HG02763 (cell line): Measurements from ENCODE around the gene FOXA3.

ENCODE experiments used
- ATAC-seq: cut with Tn5 transposase; IDR thresholded peaks from one replicate; pipeline ENCODE4 v1.9.1; 2021; ENCODE audit warnings: mild to moderate bottlenecking, moderate library complexity; ENCODE audit not compliant: unreplicated experiment

Gene FOXA3

DNA sequence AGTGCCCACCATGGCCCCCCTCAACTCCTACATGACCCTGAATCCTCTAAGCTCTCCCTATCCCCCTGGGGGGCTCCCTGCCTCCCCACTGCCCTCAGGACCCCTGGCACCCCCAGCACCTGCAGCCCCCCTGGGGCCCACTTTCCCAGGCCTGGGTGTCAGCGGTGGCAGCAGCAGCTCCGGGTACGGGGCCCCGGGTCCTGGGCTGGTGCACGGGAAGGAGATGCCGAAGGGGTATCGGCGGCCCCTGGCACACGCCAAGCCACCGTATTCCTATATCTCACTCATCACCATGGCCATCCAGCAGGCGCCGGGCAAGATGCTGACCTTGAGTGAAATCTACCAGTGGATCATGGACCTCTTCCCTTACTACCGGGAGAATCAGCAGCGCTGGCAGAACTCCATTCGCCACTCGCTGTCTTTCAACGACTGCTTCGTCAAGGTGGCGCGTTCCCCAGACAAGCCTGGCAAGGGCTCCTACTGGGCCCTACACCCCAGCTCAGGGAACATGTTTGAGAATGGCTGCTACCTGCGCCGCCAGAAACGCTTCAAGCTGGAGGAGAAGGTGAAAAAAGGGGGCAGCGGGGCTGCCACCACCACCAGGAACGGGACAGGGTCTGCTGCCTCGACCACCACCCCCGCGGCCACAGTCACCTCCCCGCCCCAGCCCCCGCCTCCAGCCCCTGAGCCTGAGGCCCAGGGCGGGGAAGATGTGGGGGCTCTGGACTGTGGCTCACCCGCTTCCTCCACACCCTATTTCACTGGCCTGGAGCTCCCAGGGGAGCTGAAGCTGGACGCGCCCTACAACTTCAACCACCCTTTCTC is 8.2 kb downstream of the FOXA3 start:
- ATAC-seq = no peak

DNA sequence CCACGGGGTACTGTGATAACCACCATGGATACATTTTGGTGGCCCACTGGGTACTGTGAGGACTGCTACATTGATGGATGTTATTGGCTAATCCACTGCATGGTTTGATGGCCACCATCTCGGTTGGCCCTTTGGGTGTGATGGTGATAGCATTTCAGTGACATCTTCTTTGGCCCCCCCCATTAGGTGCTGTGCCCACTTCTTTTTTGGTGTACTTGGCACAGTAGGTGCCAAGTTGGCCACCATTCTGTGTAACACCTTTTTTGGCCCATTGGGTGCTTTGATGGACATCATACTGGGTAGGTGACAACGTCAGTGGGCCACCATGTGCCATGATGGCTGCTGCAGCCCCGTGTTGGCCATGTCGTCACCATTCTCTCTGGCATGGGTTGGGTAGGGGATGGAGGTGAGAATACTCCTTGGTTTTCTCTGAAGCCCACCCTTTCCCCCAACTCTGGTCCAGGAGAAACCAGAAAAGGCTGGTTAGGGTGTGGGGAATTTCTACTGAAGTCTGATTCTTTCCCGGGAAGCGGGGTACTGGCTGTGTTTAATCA is 9.2 kb downstream of the FOXA3 start:
- no peak for ATAC-seq

DNA sequence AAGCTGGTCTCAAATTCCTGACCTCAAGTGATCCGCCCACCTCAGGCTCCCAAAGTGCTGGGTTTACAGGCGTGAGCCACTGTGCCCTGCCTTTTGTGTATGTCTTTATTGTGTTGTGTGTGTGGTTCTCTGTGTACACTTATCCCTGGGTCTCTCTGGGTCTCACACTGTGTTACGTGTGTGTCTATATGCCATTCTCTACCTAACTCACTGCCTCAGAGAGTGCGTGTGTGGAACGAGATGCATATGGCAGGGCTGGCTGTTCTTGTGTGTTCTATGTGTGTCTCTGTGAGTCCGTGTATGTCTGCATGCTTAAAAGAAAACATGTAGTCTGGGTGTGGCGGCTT is 10.5 kb downstream of the FOXA3 start:
- no peak for ATAC-seq

DNA sequence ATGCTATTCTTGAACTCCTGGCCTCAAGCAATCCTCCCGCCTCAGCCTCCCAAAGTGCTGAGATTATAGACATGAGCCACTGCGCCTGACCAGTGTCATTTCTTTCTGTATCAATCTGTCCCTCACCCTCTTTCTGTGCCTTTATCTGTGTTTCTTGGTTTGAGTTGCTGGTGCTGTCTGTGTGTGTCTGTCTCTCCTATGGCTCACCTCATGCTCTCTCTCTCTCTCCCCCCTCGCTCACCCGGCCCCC is 12.0 kb downstream of the FOXA3 start:
- no peak for ATAC-seq

DNA sequence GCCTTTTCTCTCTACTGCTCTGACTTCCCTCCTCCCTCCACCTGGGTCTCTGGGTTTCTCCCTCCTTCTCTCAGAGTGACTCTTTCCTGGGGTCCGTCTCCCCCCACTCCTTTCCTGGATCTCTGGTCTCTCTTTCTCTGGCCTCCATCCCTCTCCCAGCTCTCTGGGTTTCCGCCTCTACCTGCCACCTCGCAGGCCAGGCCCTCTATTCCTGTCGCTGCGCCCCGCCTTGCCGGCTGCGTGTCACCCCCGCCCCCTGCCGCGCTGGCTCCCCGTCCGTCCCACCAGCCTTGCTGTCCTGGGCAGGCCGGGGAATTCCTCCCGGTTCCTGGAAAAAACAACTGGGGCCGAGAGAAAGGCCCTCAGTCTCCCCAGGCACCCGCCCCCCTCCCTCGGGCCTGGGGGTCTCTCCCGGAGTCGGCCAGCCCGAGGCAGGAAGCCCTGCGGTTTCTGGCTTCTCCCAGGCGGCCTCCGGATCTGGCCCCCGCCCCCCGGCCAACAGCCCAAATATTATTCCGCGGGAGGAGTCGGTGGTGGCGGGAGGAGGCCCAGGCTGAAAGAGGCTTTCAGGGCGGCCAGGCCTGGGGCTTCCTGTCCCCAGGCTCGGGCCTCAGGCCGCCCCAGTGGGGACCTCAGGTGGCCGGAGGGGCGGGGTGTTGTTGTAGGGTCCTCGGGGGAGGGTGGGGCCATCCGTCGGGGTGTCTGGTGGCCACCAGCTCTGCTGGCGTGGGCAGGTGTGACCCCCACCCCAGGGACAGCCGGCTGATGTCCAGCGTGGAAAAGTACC is 12.5 kb downstream of the FOXA3 start:
- ATAC-seq = no peak

DNA sequence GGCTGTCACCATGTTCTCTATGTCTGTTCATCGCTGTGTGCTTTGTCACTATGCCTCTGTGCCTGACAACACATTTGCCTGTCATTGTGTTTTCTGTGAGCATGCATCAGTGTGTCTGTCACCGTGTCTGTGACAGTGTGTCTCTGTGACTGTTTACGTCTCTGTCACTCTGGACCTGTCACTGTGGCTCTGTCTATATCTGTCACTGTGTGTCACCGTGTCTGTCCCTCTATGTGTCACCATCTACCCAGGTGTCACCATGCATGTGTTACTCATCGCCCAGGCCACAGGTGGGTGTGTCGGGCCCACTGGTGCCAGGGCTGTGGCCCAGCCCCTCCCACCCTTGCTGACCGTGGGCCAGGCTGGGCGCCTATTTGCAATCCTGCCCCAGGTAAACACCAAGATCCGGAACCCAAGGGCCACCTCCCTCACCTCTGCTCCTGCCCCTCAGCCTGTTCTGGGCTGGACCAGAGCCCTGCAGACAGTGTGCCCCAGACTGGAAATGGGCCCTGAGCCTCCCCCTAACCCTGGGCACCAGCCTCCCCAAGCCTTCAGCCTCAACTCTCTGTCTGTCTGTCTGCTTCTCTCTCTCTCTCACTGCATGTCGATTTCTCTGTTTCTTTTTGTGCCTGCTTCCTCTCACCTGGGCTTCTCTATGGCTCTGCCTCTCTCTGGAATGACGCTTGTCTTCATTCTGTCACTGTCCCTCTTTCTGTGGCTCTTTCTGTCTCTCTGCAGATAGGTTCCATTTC is 14.1 kb downstream of the FOXA3 start:
- ATAC-seq = no peak

DNA sequence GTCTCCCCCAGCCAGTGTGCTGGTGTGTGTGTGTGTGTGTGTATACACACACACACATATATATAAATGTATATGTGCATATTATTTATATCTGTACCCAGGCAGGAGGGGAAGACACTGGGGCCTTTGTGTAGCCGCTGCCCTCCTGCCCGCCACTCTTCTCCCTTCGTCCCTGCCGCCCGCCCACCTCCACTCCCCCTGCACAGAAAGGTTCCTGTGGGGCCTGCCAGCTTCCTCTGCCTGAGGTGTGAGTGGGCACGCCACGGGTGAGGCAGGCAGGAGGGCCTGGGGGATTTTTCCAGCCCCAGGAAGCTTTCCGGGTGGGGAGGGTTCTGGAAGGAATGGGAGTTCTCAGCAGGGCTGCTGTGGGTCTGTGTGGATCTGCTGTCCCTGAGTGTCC is 14.9 kb downstream of the FOXA3 start:
- no peak for ATAC-seq

DNA sequence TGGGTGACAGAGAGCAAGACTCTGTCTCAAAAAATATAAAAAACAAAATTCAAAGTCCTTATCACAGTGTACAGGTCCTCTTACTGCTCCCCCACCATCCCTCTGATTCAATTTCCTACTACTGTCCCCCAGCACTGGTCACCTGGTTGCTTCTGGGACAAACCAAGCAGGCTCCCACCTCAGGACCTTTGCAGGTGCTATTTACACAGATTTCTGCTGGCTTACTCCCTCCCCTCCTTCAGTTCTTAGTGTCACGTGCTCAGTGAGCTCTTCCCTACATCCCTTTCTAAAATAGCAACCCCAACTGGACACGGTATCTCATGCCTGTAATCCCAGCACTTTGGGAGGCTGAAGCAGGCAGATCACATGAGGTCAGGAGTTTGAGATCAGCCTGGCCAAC is 15.8 kb downstream of the FOXA3 start:
- ATAC-seq = no peak

DNA sequence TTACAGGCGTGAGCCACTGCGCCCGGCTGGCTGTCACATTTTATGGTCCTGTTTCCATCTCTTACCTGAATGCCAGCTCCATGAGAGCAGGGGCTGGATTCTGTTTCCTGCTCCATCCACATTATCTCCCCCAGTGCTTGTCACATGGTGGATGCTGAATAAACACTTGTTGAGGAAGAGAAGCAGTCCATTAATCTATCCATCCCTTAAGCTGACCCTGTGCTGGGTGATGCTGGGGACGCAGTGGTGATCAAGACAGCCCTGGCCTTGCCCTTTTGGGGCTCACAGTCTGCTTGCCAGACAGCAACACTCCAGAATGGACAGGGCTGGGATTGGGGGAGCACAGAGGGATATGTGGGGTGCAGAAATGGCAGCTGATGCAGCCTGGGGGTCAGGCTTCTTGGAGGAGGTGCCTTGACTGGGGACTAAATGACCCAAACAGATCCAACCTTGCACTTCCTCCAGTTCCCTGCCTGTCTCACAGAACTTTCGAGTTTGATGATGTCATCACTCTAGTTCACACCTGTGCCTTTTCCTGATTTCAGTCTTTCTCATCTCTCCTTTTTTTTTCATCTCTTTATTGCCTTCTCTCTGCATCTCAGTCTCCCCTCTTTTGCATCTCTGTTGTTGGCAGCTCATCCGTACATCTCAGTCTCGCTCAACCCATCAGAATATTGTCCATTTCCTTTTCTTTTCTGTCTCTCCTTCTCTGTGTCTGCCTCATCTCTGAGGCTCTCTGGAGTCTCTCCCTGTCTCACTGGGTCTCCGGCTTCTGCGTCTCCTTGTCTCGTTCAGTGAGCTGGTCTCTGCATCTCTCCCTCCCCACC is 17.2 kb downstream of the FOXA3 start:
- ATAC-seq = no peak

DNA sequence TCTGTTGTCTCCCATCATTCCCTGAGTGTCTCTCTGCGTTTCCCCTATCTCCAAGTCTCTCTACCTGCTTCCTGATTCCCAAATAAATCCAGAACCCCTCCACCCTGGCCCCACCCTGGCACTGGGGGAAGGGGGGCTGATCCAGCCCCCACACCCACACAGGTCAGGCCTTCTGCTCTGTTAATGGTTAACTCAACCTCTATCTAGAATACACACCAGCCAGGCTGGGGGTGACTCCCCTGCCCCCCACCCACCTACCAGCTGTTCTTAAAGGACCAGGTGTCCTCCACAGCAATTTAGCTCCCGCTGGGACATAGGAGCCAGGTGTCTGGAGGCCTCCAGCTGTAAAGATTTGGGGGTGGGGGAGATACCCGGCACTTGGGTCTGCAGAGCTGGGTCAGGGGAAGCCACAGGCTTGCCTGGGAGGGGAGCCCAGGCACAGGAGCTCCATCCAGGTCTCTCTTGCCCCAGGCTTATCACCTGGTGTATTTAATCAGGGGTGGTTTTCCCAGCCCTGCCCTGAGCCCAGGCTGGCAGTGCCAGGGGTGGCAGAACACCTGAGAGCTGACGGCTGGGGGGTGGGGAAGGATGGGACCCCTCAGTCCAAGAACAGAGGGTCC is 17.9 kb downstream of the FOXA3 start:
- no peak for ATAC-seq

DNA sequence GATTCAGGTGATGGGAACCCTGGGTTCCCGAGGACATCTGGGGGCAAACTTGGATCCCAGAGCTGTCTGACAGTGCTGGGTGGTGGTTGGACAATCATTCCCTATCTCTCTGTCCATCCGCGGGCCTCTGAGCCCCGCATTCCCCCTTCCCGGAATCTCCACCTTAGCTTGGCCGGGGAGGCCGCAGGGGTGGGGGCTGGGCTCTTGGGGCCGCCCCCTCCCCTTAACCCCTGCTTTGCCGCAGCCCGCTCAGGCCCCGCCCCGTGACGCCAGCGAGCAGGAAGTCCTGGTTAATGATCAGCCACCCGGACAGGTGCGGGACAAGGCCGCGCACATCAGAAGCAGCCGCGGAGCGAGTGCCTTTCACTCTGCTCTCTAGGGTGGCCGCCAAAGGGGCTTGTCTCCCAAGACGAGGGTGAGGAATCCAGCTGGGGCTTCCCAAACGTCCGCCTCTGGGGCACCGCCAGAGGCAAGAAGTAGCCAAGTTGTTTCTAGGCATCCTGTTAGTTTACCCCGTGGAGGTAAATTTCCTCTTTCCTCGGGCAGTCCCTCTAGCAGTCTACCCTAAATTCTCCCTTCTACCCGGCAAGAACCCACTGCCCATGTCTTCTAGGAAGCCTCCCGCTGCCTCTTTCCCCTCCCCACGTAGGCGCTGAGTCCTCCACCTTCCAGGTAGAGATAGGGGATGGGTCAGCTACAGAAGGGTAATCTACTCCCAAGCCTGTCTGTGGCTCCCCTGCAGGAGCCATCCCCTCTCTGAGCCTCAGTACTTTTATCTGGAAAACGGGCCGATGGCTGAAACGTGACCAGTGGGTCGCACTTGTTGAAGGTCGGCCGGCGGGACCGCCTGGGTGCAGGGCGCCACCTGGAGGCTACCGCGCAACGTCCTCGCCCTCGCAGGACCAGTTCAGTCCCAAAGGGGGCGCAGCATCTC is 18.8 kb downstream of the FOXA3 start:
- ATAC-seq = no peak

DNA sequence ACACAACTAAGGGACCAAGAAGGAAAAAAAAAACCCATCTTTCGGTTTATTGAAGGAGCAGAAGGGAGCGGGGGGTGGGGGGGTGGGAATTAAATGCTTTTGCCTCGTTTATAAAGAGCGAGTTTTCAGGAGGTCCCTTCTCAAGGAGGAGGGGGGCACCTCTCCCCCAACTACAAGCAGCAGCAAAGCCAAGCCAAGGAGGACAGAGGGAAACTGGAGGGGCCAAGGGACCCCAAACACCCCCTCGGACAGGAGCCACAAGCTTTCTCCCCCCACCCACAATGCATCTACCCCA is 19.4 kb downstream of the FOXA3 start:
- no peak for ATAC-seq

DNA sequence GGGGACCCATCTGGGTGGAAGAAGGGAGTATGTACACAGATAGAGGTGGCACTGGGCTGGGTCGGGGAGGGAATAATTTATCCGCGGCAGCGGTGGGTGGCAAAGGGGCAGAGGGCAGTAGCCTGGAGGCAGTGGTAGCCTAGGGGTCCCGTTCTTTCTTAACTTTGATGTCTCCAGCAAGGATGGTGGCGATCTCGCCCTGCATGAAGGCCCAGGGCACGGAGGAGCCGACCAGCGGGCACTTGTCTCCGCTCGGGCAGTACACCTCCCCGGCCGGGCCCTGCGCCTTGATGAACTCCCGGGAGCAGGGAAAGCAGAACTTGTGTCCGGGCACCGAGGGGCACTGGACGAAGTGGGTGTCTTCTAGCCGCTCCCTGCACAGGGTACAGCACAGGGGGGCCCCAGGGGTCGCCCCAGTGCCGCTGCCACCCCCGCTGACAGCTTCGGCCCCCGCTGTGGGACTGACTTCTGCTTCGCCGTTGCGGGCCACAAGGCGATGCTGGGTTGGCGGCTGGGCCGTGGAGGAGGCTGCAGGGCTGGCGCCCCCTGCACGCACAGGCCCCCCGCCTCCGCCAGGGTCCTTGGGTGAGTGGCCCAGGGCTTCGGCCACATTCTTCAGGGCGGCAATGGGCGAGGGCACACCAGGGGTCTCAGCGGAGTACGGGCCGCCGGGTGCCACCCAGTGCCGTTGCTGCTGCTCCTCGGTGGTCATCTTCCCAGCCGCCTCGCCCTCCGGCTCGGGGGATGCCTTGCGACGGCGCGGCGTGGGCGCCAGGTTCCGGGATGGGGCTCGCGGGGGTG is 20.0 kb downstream of the FOXA3 start:
- ATAC-seq = no peak

DNA sequence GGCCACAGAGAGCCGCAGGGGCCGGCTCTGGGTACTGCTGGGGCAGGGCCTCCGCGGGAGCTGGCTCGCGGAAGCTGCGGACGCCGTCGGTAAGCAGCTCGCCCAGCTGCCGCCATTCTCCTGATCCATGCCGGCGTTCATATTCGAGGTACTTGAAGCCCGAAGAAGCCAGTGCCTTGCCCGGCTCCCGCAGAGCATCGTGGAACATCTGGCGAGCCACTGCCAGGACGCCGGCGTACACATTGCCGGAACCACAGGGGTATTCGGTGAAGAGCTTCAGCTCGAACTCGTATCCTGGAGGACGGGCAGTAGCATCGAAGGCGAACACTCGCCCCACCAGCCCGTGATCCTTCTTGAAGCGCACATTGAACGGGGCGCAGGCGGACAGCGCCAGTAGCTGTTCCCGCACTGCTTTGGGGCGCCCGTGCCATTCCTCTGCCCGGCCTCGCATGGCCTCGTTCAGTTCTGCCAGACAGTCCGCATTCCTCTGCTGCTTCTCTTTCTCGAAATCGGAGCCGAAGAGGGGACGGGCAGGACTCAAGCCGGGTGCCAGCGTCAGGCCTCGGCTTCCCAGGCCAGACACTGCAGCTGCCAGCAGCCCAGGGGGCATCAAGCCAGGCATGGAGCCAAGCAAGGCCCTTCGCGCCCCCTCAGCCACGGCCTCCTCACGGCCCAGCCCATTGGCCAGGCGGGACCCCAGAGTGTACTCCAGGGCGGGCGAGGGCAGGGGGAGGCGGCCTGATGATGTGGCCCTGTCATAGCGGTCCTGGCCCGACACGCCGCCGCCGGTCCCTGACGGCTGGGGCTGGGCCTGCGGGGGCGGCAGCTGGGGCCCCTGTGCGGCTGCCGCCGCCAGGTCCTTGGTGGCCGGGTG is 20.8 kb downstream of the FOXA3 start:
- ATAC-seq = peak; percentile 4

DNA sequence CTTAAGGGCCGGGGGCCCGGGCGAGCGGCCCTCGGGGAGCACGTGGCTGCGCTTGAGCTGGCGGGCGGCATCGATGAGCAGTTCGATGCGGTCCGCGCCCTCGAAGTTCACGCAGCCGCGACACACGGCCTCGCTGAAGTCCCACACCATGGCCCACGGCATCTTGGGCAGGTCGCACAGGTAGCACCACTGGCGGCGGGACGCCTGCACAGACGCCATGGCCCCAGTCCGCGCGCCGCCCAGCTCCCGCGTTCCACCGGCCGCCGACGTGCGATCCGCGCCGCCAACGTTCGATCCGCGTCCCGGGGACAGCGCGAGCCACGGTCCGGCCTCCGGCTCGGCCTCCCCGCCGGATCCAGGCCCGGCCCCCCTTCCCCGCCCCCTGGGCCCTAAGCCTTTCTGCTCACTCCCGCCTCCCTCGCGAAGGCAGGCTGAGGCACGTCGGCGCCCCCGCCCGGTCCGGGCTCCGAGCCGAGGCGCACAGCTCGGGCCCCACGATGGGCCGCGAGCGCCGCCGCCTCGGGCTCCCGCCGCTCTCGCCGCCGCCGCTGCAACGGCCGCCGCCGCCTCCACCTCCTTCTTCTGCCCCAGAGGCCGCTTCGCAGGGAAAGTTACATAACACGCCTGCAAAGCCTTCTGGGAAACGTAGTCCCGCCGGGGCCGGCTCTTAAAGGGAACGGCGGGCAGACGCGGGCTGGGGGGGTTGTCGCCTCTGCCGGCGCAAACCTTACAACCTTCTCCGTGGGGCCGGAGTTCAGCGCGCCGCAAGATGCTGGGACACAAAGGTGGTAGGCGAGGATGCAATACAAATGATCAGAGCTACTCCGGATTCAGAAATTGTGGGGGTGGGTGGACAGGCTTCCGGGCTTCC is 21.7 kb downstream of the FOXA3 start, which contains the start of gene IRF2BP1:
Gene IRF2BP1, minus strand, starts transcription at position 586 of the 871 bp plus-strand sequence. Its CDS starts 367 bp downstream, at position 219.
- ATAC-seq = peak; percentile 37

DNA sequence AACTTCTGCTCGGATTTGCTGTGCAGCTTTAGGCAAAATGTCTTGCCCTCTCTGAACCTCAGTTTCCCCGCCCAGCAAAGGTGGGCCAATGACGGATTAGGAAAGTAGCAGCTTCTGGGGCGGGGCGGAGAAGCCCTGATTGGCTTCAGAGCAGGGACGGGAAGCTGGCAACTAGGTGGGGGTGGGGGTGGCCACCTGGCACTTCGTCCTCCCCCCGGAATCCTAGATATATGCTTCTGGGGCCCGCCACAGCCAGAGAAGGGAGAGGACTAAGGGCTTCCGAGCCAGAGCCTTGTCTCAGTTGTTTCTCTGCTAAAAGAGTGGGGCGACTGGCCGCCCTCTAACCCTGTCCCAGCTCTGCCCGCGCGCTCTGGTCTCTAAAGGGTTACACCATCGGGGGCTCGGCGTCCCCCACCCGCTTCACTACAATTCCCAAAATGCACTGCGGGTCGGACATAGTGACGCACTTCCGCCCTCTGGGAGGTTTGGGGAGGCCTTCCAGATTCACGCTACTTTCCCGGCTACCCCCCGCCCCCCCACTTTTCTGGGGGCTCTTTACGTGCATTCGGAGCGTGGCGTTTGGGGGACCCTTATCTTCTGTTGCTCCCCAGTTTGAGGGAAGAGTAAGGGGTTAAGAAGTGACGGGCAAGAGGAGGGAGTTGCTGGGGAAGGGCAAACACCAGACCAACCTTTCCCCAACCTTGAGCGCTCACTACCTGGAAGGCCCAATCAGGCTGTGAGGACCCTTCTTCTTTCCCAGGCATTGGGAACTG is 22.5 kb downstream of the FOXA3 start:
- peak; percentile 50 for ATAC-seq
